SU-DHL-6 (cell line): Measurements from ENCODE around the gene BTBD9.

Experiments
- EZH2phosphoT487 ChIP-seq: fragments of 200-600 bp; sonication (generic), shearing (Covaris generic); conservative IDR thresholded peaks from 2 replicates; pipeline ENCODE4 v1.6.1; 2018; ENCODE audit warnings: mild to moderate bottlenecking, antibody characterized with exemption, low read length, moderate library complexity, mixed read lengths
- TF ChIP-seq, protein P1 (sequence below): fragments of 200-600 bp; sonication (generic); IDR thresholded peaks from one replicate; pipeline ENCODE4 v1.5.1; 2017; ENCODE audit warnings: antibody characterized with exemption, mild to moderate bottlenecking, low read length, moderate library complexity; ENCODE audit not compliant: insufficient read depth, poor library complexity, severe bottlenecking

DNA sequence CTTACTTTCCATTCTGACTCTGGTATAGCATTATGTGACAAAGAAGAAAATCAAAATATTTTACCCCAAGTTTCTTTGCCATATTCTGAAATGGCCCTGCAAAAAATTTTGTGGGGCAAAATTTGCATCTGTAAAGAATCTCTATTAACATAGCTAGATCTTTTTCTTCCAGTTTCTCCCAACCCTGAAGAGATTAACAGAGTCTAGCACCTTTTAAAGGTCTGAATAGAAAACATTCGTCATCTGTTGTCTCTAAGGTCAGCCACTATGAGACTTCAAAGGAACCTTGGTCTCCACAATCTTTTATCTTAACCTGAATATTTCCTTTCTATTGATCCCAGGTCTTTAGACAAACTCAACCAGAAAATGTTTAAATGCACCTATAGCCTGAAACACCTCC is 205.7 kb downstream of the BTBD9 start:
- TF ChIP-seq, protein P1, sequence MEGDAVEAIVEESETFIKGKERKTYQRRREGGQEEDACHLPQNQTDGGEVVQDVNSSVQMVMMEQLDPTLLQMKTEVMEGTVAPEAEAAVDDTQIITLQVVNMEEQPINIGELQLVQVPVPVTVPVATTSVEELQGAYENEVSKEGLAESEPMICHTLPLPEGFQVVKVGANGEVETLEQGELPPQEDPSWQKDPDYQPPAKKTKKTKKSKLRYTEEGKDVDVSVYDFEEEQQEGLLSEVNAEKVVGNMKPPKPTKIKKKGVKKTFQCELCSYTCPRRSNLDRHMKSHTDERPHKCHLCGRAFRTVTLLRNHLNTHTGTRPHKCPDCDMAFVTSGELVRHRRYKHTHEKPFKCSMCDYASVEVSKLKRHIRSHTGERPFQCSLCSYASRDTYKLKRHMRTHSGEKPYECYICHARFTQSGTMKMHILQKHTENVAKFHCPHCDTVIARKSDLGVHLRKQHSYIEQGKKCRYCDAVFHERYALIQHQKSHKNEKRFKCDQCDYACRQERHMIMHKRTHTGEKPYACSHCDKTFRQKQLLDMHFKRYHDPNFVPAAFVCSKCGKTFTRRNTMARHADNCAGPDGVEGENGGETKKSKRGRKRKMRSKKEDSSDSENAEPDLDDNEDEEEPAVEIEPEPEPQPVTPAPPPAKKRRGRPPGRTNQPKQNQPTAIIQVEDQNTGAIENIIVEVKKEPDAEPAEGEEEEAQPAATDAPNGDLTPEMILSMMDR = no peak
- no peak for TF ChIP-seq EZH2phosphoT487
